ENCODE measurements around the gene GRM4. TPM values are rescaled to one million over a fixed set of nuclear protein-coding genes. Genes with fewer than 3 reads are reported as not detected.
"Not testable (repeated sequence)": the region's sequence is repeated elsewhere in the genome, so short reads cannot be mapped to it uniquely, and the experiment has no call there.

The GRM4 gene
- 0.96 TPM in 1 of 2 replicates, not detected in the other for total RNA-seq (2014; rRNA removed; shearing (Covaris generic))

- no peak for DNase-seq (ENCODE audit: low spot score)
Observed at GRCh38 chr6:34146021-34146782, at the start of gene GRM4. TSS of gene GRM4 (minus strand) at chr6:34146087. CDS start at chr6:34133496, 12,591 bp downstream.

- no peak for DNase-seq (ENCODE audit: low spot score)
Observed at GRCh38 chr6:34194772-34195171, 48.9 kb upstream of the GRM4 start.

GRCh38 chr6:34190504-34191122, 44.7 kb upstream of the GRM4 start:
- DNase-seq (ENCODE audit: low spot score): no peak

DNA sequence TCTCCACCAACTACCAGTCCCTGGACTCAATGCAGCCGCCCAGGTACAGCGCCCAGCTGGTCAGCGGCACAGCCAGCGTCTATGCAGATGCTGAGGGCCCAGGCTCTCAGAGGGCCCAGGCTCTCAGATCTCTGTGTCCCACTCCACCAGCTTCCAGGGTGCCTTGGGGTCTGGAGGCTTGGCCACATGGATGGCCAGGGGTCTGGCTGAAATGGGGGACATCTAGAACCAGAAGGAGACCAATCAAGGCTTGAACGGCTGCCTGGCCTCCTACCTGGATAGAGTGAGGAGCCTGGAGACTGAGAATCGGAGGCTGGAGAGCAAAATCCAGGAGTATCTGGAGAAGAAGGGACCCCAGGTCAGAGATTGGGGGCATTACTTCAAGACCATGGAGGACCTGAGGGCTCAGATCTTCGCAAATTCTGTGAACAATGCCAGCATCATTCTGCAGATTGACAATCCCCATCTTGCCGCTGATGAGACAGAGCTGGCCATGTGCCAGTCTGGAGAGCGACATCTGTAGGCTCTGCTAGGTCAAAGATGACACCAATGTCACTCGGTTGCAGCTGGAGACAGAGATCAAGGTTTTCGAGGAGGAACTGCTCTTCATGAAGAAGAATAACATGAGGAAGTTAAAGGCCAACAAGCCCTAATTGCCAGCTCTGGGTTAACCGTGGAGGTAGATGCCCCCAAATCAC, 44.1 kb upstream of the GRM4 start:
- no peak for DNase-seq (ENCODE audit: low spot score)

- not testable (repeated sequence) for DNase-seq (ENCODE audit: low spot score)
Observed at GRCh38 chr6:34184726-34185125, 38.8 kb upstream of the GRM4 start.

- no peak for DNase-seq (ENCODE audit: low spot score)
Observed at GRCh38 chr6:34182751-34183531, 37.1 kb upstream of the GRM4 start.

- DNase-seq (ENCODE audit: low spot score): no peak
Observed at GRCh38 chr6:34181908-34182307, 36.0 kb upstream of the GRM4 start.

DNA sequence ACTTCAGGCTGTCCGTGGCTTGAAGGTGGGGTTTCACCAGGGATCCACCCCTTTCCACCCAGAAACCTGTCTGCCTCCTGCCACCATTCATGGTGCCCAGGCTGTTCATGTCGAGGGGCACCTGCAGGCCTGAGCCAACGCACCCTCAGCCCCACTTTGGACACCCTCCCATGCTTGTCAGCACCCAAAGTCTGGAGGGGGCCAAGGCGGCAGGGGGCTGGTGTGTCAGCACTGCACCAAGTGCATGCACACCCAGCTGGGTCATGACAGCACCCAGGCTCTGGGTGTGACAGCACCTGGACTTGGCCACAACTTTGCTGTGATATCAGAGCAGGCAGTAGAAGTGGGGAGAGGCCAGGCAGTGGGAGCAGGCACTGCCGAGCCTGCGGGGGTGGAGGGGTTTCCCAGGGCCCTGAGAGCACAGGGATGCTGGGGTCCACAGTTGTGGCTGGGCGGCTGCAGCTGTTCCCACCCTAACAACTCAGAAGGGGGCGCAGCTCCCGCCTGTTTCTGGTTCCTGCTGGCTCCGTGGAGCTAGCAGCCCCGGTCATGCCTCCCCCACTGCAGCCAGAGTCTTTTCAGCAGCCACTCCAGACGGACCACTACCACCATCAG, 33.3 kb upstream of the GRM4 start:
- no peak for DNase-seq (ENCODE audit: low spot score)

- no peak for DNase-seq (ENCODE audit: low spot score)
Observed at GRCh38 chr6:34178357-34179105, 32.6 kb upstream of the GRM4 start.

DNA sequence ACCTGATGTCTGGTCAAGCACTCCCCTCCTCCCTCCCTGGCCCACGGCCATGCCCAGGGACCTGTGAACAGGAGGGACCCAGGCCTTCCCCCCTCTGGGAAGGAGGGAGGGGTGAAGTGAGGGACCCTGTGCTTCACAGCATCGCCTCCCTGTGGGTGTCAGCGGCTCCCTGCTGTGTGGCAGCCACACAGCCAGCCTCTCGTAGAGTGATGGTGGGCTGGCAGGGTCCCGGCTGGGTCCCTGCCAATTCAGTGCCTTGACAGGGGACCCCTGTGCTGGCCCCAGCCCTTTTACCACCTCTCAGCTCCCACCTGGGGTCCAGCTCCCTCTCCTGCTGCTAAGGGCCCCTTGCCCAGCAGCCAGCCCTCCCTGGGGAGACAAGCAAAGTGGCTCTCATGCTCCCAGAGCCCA, 31.3 kb upstream of the GRM4 start:
- no peak for DNase-seq (ENCODE audit: low spot score)

- no peak for DNase-seq (ENCODE audit: low spot score)
Observed at GRCh38 chr6:34176261-34177031, 30.6 kb upstream of the GRM4 start.

- no peak for DNase-seq (ENCODE audit: low spot score)
Observed at GRCh38 chr6:34174846-34175399, 29.0 kb upstream of the GRM4 start.

- DNase-seq (ENCODE audit: low spot score): no peak
Observed at GRCh38 chr6:34172961-34173775, 27.3 kb upstream of the GRM4 start.

GRCh38 chr6:34170346-34170745, 24.5 kb upstream of the GRM4 start:
- no peak for DNase-seq (ENCODE audit: low spot score)

- DNase-seq (ENCODE audit: low spot score): no peak
Observed at GRCh38 chr6:34169897-34170296, 24.0 kb upstream of the GRM4 start.

GRCh38 chr6:34161857-34162515, 16.1 kb upstream of the GRM4 start:
- no peak for DNase-seq (ENCODE audit: low spot score)

- DNase-seq (ENCODE audit: low spot score): no peak
Observed at GRCh38 chr6:34159844-34160243, 14.0 kb upstream of the GRM4 start.

DNA sequence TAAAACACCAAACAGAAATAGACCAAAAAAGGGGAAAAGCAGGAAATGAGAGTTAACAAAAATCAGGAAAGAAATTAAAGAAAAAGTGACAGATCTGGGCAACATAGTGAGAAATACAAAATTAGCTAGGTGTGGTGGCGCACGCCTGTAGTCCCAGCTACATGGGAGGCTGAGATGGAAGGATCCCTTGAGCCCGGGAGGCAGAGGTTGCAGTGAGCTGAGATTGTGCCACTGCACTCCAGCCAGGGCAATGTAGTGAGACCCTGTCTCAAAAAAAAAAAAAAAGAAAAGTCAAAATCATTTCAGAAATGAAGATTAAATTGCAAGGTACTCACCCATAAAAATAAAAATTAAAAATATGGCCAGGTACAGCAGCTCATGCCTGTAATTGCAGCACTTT, 13.0 kb upstream of the GRM4 start:
- DNase-seq (ENCODE audit: low spot score): no peak

Measured in A172 (cell line).